CD8-positive, alpha-beta memory T cell (primary cell): Measurements from ENCODE around the gene PTGDR. TPM values are rescaled to one million over a fixed set of nuclear protein-coding genes. Genes with fewer than 3 reads are reported as not detected.

Experiments
- CTCF ChIA-PET: fragments of 350-600 bp; sonication (Branson Sonifier 250); formaldehyde crosslinking; loops from one replicate; lab custom pipeline; 2021; ENCODE audit warnings: antibody characterized with exemption; lab: Charles Lee
- POLR2A ChIA-PET: fragments of 350-600 bp; sonication (Branson Sonifier 250); formaldehyde crosslinking; loops from one replicate; lab custom pipeline; 2021; ENCODE audit warnings: antibody characterized with exemption; lab: Charles Lee
- DNase-seq, 5 donors: peaks; one replicate each; pipeline versions ENCODE4 v3.0.0 to v3.0.0-alpha.2; 2020 to 2022; ENCODE audit warnings: mixed read lengths in 1 of 5
- H3K27ac ChIP-seq: one replicate; pipeline ENCODE4 v1.7.0; 2013; ENCODE audit warnings: low read depth, mild to moderate bottlenecking, low read length, moderate library complexity
- H3K27me3 ChIP-seq: 2 replicates; pipeline ENCODE4 v1.7.0; 2013; ENCODE audit warnings: low read length, mild to moderate bottlenecking; ENCODE audit not compliant: insufficient read depth, poor library complexity, severe bottlenecking
- H3K36me3 ChIP-seq: 2 replicates; pipeline ENCODE4 v1.7.0; 2013; ENCODE audit warnings: mild to moderate bottlenecking, low read length, moderate library complexity; ENCODE audit not compliant: insufficient read depth
- H3K4me1 ChIP-seq: 2 replicates; pipeline ENCODE4 v1.7.0; 2013; ENCODE audit warnings: mild to moderate bottlenecking, low read length, moderate library complexity; ENCODE audit not compliant: insufficient read depth
- H3K4me3 ChIP-seq: 2 replicates; pipeline ENCODE4 v1.7.0; 2013; ENCODE audit warnings: mild to moderate bottlenecking, low read length
- H3K9me3 ChIP-seq: 2 replicates; pipeline ENCODE4 v1.7.0; 2013; ENCODE audit warnings: mild to moderate bottlenecking, low read length
- H3K27ac Mint-ChIP-seq, 8 donors: one replicate each; pipeline ENCODE4 v1.8.0; 2020 to 2021; ENCODE audit warnings: mixed read lengths in 8 of 8, mild to moderate bottlenecking in 6 of 8, inconsistent platforms in 3 of 8, moderate library complexity in 3 of 8
- H3K27me3 Mint-ChIP-seq, 2 donors: one replicate each; pipeline ENCODE4 v1.8.0; 2020 to 2021; ENCODE audit warnings: mixed read lengths in 2 of 2, mild to moderate bottlenecking in 1 of 2, moderate library complexity in 1 of 2
- H3K36me3 Mint-ChIP-seq, 3 donors: one replicate each; pipeline ENCODE4 v1.8.0; 2020 to 2021; ENCODE audit warnings: mixed read lengths in 3 of 3, inconsistent platforms in 1 of 3, mild to moderate bottlenecking in 1 of 3
- H3K4me1 Mint-ChIP-seq, 3 donors: one replicate each; pipeline ENCODE4 v1.8.0; 2020 to 2021; ENCODE audit warnings: mixed read lengths in 3 of 3, inconsistent platforms in 1 of 3, mild to moderate bottlenecking in 1 of 3
- H3K4me3 Mint-ChIP-seq, 7 donors: one replicate each; pipeline ENCODE4 v1.8.0; 2020 to 2021; ENCODE audit warnings: mixed read lengths in 7 of 7, mild to moderate bottlenecking in 6 of 7, moderate library complexity in 4 of 7, inconsistent platforms in 2 of 7
- H3K9me3 Mint-ChIP-seq, 5 donors: one replicate each; pipeline ENCODE4 v1.8.0; 2020 to 2022; ENCODE audit warnings: mixed read lengths in 5 of 5, mild to moderate bottlenecking in 3 of 5, moderate library complexity in 2 of 5, inconsistent platforms in 1 of 5
- polyA plus RNA-seq: library from polyadenylated mRNA; unstranded; fragments of 300-500 nt; fragmentation: Illumina TruSeq; gene quantifications from one replicate; pipeline ENCODE4 v1.2.3, GENCODE V29; 2021
- total RNA-seq, 2 experiments: library from RNA; stranded (reverse); gene quantifications; one replicate each; pipeline ENCODE4 v1.2.3, GENCODE V29; 2021

The PTGDR gene
- total RNA-seq (1 to 10 TPM in 1 of 2 experiments, under 1 TPM in 1; 0.66 to 1.4 TPM), polyA plus RNA-seq (50.8 TPM)

DNA sequence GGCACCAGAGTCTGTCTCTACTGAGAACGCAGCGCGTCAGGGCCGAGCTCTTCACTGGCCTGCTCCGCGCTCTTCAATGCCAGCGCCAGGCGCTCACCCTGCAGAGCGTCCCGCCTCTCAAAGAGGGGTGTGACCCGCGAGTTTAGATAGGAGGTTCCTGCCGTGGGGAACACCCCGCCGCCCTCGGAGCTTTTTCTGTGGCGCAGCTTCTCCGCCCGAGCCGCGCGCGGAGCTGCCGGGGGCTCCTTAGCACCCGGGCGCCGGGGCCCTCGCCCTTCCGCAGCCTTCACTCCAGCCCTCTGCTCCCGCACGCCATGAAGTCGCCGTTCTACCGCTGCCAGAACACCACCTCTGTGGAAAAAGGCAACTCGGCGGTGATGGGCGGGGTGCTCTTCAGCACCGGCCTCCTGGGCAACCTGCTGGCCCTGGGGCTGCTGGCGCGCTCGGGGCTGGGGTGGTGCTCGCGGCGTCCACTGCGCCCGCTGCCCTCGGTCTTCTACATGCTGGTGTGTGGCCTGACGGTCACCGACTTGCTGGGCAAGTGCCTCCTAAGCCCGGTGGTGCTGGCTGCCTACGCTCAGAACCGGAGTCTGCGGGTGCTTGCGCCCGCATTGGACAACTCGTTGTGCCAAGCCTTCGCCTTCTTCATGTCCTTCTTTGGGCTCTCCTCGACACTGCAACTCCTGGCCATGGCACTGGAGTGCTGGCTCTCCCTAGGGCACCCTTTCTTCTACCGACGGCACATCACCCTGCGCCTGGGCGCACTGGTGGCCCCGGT lies at the start of gene PTGDR:
Gene PTGDR, plus strand, starts transcription at position 198 of the 778 bp plus-strand sequence. Its CDS starts 117 bp downstream, at position 315.
- peak; percentile 28 to 73 (median 57) for DNase-seq
- Histone ChIP-seq H3K4me1 (peaks cover 25% of the 10 kb centered on the region), H3K9me3 (no peaks in the 10 kb centered on the region), H3K4me3 (peak within 1 kb of the TSS; percentile 70), H3K27ac (peak within 1 kb of the TSS; percentile 52), H3K27me3 (peaks cover 2% of the 10 kb centered on the region), H3K36me3 (no peaks in the 10 kb centered on the region)
- H3K9me3 Mint-ChIP-seq, result no peaks in the 10 kb centered on the region
- peaks cover 4 to 15% (median 9%) of the 10 kb centered on the region in 3 donors for H3K36me3 Mint-ChIP-seq
- ChIA-PET CTCF (interaction anchor here (1.0 to 1.9 kb wide), 5 partner anchors 20 to 385 kb away, joined by 3 to 5 read pairs (median 3); partner anchors contain the start of gene NID2), POLR2A (no interaction called here)
- peaks cover 0 to 6% of the 10 kb centered on the region in 2 donors for H3K27me3 Mint-ChIP-seq
- H3K4me1 Mint-ChIP-seq, result peaks cover 71 to 93% (median 86%) of the 10 kb centered on the region in 3 donors
- peak within 1 kb of the TSS; percentile 75 to 96 (median 88) for H3K27ac Mint-ChIP-seq
- peak within 1 kb of the TSS; percentile 97 to 100 (median 99) for H3K4me3 Mint-ChIP-seq

DNA sequence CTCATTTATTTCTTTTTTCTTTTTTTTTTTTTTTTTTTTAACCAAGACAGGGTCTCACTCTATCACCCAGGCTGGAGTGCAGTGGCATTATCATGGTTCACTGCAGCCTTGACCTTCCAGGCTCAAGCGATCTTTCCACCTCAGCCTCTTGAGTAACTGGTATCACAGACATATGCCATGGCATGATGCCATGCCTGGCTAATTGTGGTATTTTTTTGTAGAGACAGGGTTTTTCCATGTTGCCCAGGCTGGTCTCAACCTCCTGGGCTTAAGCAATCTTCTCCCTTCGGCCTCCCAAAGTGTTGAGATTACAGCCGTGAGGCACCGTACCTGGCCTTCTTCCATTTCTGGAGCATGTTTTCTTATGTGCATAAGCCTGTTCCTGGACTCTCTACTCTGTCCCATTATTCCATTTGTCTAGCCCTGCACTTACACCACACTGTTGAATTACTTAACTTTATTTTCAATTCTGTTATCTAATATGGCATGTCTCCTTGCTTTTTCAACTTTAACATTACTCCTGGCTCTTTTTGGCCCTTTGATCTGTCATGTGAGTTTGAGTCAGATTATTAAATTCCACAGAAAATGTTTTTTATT lies 47.9 kb upstream of the PTGDR start:
- POLR2A ChIA-PET, result no interaction called here
- DNase-seq, result no peak
- Histone ChIP-seq H3K27me3 (no peaks in the 10 kb centered on the region), H3K4me1 (peaks cover 7% of the 10 kb centered on the region), H3K9me3 (no peaks in the 10 kb centered on the region), H3K36me3 (no peaks in the 10 kb centered on the region), H3K27ac (no peak overlapping the region), H3K4me3 (no peak overlapping the region)
- CTCF ChIA-PET, result interaction anchor here (1.4 kb wide), 1 partner anchor 38 kb away, joined by 3 read pairs; no protein-coding TSS in a partner anchor
- no peak overlapping the region for H3K4me3 Mint-ChIP-seq
- peaks cover 0 to 2% of the 10 kb centered on the region in 2 donors for H3K27me3 Mint-ChIP-seq
- H3K9me3 Mint-ChIP-seq, result no peaks in the 10 kb centered on the region
- H3K4me1 Mint-ChIP-seq, result peaks cover 13 to 25% (median 21%) of the 10 kb centered on the region in 3 donors
- H3K27ac Mint-ChIP-seq, result peak overlapping the region in 1 of 8 donors; percentile 3
- no peaks in the 10 kb centered on the region for H3K36me3 Mint-ChIP-seq

GRCh38 chr14:52220924-52221811 lies 46.3 kb upstream of the PTGDR start:
- ChIA-PET CTCF (interaction anchor here (1.3 to 1.4 kb wide), 2 partner anchors 37 to 45 kb away, joined by 3 read pairs; no protein-coding TSS in a partner anchor), POLR2A (interaction anchor here (1.4 kb wide), 1 partner anchor 45 kb away, joined by 3 read pairs; no protein-coding TSS in a partner anchor)
- Histone ChIP-seq H3K27ac (no peak overlapping the region), H3K36me3 (no peaks in the 10 kb centered on the region), H3K27me3 (no peaks in the 10 kb centered on the region), H3K4me3 (peak overlapping the region; percentile 48), H3K9me3 (no peaks in the 10 kb centered on the region), H3K4me1 (peaks cover 7% of the 10 kb centered on the region)
- peak in 1 of 5 donors; percentile 7 for DNase-seq
- Mint-ChIP-seq H3K4me3 (peak overlapping the region; percentile 77 to 94 (median 89)), H3K4me1 (peaks cover 13 to 25% (median 21%) of the 10 kb centered on the region in 3 donors), H3K9me3 (no peaks in the 10 kb centered on the region), H3K27me3 (peaks cover 0 to 2% of the 10 kb centered on the region in 2 donors), H3K36me3 (no peaks in the 10 kb centered on the region), H3K27ac (peak overlapping the region; percentile 71 to 98 (median 94))

DNA sequence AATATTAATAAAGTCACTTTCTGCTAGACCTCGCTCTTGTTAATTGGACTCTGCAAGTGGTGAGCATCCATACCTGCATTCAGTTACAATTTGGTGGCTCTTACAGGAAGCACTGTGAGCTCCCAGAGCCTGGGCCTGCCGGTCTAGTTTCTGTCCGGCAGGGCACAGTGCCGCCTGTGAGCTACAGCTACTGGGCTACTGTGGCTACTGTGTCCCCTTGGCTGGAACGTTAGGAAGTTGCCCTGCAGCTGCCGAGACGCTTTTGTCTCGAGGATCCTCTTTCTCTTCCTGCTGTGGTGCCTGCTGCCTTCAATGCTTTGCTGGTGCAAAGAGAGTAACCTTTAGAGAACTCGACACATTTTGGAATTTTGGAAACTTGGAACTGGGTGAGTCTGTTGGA lies 44.6 kb upstream of the PTGDR start:
- no peak for DNase-seq
- Mint-ChIP-seq H3K36me3 (no peaks in the 10 kb centered on the region), H3K9me3 (no peaks in the 10 kb centered on the region), H3K4me3 (peak overlapping the region in 2 of 7 donors; percentile 50 to 60), H3K4me1 (peaks cover 13 to 25% (median 21%) of the 10 kb centered on the region in 3 donors), H3K27ac (peak overlapping the region in 1 of 8 donors; percentile 48), H3K27me3 (peaks cover 0 to 2% of the 10 kb centered on the region in 2 donors)
- no peaks in the 10 kb centered on the region for H3K36me3 ChIP-seq
- H3K4me3 ChIP-seq, result no peak overlapping the region
- ChIA-PET POLR2A (no interaction called here), CTCF (no interaction called here)
- peaks cover 7% of the 10 kb centered on the region for H3K4me1 ChIP-seq
- H3K27ac ChIP-seq, result no peak overlapping the region
- H3K27me3 ChIP-seq, result no peaks in the 10 kb centered on the region
- no peaks in the 10 kb centered on the region for H3K9me3 ChIP-seq

DNA sequence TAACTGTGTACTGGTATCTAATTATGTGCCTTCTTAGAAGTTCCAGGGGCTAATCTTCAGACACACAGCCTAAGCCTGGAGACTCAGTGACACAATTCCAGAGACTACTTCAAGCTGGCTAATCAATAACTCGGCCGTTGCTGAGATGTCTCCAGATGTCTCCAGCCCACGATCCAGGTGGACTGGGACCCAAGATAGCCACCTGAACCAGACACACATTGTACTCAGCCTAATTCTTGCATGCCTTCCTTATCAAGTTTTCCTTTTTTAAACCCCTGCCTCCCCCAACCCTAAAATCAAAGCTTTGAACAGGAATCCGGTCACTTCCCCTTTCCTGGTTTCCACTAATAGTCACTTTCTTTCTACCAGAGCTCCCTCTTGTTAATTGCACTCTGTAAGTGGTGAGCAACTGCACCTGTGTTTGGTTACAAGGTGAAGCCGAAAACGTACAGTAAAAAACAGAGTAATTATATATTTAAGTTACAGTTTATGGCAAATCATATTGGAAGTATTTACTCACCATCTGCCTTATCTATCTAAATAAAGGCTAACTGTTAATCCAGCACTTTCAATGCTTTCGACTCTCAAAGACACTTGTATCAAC lies 39.8 kb upstream of the PTGDR start:
- Mint-ChIP-seq H3K36me3 (no peaks in the 10 kb centered on the region), H3K27ac (no peak overlapping the region), H3K9me3 (no peaks in the 10 kb centered on the region), H3K27me3 (peaks cover 0 to 2% of the 10 kb centered on the region in 2 donors), H3K4me3 (no peak overlapping the region), H3K4me1 (peaks cover 14 to 23% (median 18%) of the 10 kb centered on the region in 3 donors)
- Histone ChIP-seq H3K27ac (no peak overlapping the region), H3K4me3 (no peak overlapping the region), H3K27me3 (no peaks in the 10 kb centered on the region), H3K9me3 (no peaks in the 10 kb centered on the region), H3K36me3 (no peaks in the 10 kb centered on the region), H3K4me1 (peaks cover 4% of the 10 kb centered on the region)
- ChIA-PET POLR2A (no interaction called here), CTCF (no interaction called here)
- no peak for DNase-seq

GRCh38 chr14:52233693-52234092 lies 33.8 kb upstream of the PTGDR start:
- no peaks in the 10 kb centered on the region for H3K9me3 ChIP-seq
- H3K4me1 Mint-ChIP-seq, result peaks cover 22 to 30% (median 25%) of the 10 kb centered on the region in 3 donors
- no peak overlapping the region for H3K27ac Mint-ChIP-seq
- no peaks in the 10 kb centered on the region for H3K9me3 Mint-ChIP-seq
- CTCF ChIA-PET, result no interaction called here
- H3K27me3 Mint-ChIP-seq, result no peaks in the 10 kb centered on the region
- H3K4me3 Mint-ChIP-seq, result no peak overlapping the region
- H3K27me3 ChIP-seq, result no peaks in the 10 kb centered on the region
- H3K36me3 Mint-ChIP-seq, result peaks cover 0 to 5% (median 0%) of the 10 kb centered on the region in 3 donors
- POLR2A ChIA-PET, result no interaction called here
- peaks cover 4% of the 10 kb centered on the region for H3K4me1 ChIP-seq
- H3K4me3 ChIP-seq, result no peak overlapping the region
- no peak for DNase-seq
- H3K36me3 ChIP-seq, result no peaks in the 10 kb centered on the region
- H3K27ac ChIP-seq, result no peak overlapping the region

DNA sequence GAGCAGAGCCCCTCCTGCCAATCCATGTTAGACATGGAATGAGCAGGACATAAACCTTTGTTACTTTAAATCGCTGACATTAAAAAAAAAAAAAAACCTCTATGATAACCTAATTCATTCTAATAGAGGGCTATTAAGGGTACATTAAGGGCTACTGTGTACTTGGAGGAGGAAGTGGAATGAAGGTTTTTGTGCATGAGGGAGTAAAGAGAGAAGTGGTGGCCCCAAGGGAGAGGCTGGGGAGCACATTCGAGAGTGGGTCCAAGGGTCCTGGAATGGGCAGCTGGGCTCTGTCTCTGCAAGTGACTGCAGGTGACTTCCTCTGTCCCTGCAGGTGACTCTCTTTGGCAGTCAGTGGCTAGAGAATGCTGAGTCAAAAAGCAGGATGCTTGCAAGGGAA lies 32.1 kb upstream of the PTGDR start:
- no peak for DNase-seq
- Histone ChIP-seq H3K9me3 (no peaks in the 10 kb centered on the region), H3K27ac (no peak overlapping the region), H3K27me3 (no peaks in the 10 kb centered on the region), H3K36me3 (no peaks in the 10 kb centered on the region), H3K4me1 (peaks cover 8% of the 10 kb centered on the region), H3K4me3 (no peak overlapping the region)
- Mint-ChIP-seq H3K36me3 (peaks cover 0 to 5% (median 0%) of the 10 kb centered on the region in 3 donors), H3K4me1 (peaks cover 20 to 33% (median 28%) of the 10 kb centered on the region in 3 donors), H3K9me3 (no peaks in the 10 kb centered on the region), H3K4me3 (no peak overlapping the region), H3K27ac (no peak overlapping the region), H3K27me3 (no peaks in the 10 kb centered on the region)
- CTCF ChIA-PET, result no interaction called here
- POLR2A ChIA-PET, result no interaction called here
